SJCRH30 (cell line): Measurements from ENCODE around the gene RNF4. TPM values are rescaled to one million over a fixed set of nuclear protein-coding genes. Genes with fewer than 3 reads are reported as not detected.
"Not testable (repeated sequence)": the region's sequence is repeated elsewhere in the genome, so short reads cannot be mapped to it uniquely, and the experiment has no call there.

ENCODE experiments used
- DNase-seq, 2 experiments: peaks; one replicate each; pipeline ENCODE4 v3.0.0-alpha.2; 2015 to 2020
- H3K27ac ChIP-seq: fragments of 250-450 bp; sonication (Bioruptor Pico); 2 replicates; pipeline ENCODE4 v1.5.1; 2020; ENCODE audit warnings: mild to moderate bottlenecking, moderate library complexity
- H3K27me3 ChIP-seq: fragments of 250-450 bp; sonication (Bioruptor Pico); 2 replicates; pipeline ENCODE4 v1.5.1; 2020; ENCODE audit warnings: mild to moderate bottlenecking, moderate library complexity
- H3K36me3 ChIP-seq: fragments of 250-450 bp; sonication (Bioruptor Pico); 2 replicates; pipeline ENCODE4 v1.5.1; 2020; ENCODE audit warnings: mild to moderate bottlenecking, moderate library complexity
- H3K4me1 ChIP-seq: fragments of 250-450 bp; sonication (Bioruptor Pico); 2 replicates; pipeline ENCODE4 v1.5.1; 2020; ENCODE audit warnings: mild to moderate bottlenecking, moderate library complexity
- H3K4me3 ChIP-seq: fragments of 250-450 bp; sonication (Bioruptor Pico); 2 replicates; pipeline ENCODE4 v1.5.1; 2020; ENCODE audit warnings: mild to moderate bottlenecking, moderate library complexity
- H3K9me3 ChIP-seq: fragments of 250-450 bp; sonication (Bioruptor Pico); replicated peaks from 2 replicates; pipeline ENCODE4 v1.5.1; 2020; ENCODE audit warnings: mild to moderate bottlenecking, moderate library complexity
- total RNA-seq: library from RNA; depleted of rRNA; stranded (reverse); fragments of >200 nt; shearing (Covaris generic); gene quantifications from 2 replicates; pipeline ENCODE4 v1.2.3, GENCODE V29; 2014; rRNA removed

Gene RNF4, protein sequence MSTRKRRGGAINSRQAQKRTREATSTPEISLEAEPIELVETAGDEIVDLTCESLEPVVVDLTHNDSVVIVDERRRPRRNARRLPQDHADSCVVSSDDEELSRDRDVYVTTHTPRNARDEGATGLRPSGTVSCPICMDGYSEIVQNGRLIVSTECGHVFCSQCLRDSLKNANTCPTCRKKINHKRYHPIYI
- 67.6 and 71.2 TPM in 2 replicates for total RNA-seq

DNA sequence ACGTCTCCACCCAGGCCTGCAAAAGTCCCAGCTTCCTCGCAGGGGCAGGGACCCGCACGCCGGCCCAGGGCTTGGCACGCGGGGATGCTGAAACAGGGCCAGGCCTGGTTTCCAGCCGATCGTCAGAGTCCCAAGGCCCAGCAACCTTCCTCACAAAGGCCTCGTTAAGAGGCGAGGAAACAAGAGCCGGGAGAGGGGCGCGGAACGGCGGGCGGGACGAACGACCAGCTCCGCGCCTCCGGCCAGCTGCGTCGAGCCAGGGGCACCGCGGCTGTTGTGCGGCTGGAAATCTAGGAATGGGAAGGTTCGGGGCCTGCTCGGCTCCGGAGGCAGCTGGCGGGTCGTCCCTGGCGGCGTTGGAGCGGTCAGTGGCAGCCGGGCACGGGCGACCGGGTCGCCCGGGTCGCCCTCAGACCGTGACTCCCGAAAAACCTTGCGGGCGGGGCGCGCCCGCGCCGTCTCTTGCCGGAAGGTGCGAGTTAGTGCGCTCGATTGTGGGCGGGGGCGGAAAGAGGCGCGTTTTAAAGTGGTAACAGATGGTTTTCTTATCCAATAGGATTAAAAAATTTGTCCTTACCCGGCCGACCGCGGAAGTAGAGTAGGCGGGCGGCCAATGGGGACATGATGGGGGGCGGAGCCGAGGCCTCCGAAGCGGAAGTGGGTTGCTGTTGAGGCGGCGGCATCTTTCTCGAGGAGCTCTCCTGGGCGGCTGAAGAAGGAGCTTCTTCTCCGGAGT, at the start of gene RNF4:
Gene RNF4, plus strand, starts transcription at position 651 of the 736 bp plus-strand sequence. CDS start 21,388 bp downstream, outside the sequence.
- peak within 1 kb of the TSS; percentile 93 for H3K4me3 ChIP-seq
- peaks cover 5% of the 10 kb centered on the region; the same call in 1 of the 2 replicates for H3K9me3 ChIP-seq
- DNase-seq = peak; percentile 97
- H3K27me3 ChIP-seq = 0 out of 2 replicates have a peak, but pooled peaks cover 1% of the 10 kb centered on the region
- peak within 1 kb of the TSS; percentile 77 for H3K27ac ChIP-seq
- H3K4me1 ChIP-seq = peaks cover 3% of the 10 kb centered on the region; the same call in 1 of the 2 replicates
- H3K36me3 ChIP-seq = peaks cover 30% of the 10 kb centered on the region

DNA sequence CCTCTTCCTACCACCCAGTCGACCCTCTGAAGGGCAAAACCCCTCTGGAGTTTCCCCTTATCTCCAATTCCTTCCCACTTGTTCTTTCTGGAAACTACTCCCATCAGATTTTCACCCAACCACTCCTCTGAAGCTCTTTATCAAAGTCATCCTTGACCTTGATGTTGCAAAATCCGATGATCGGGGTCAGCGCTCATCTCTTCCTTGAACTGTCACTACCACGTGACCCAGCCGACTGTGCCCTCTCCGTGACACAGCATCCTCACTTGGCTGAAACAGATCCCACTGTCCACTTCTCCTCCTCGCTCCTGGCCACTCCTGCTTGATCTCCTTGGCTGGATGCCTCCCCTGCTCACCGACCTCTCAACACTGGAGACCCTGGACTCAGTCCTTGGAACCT, 49.1 kb upstream of the RNF4 start:
- no peaks in the 10 kb centered on the region for H3K9me3 ChIP-seq
- H3K4me1 ChIP-seq = no peaks in the 10 kb centered on the region; the same call in 1 of the 2 replicates
- no peak for DNase-seq

DNA sequence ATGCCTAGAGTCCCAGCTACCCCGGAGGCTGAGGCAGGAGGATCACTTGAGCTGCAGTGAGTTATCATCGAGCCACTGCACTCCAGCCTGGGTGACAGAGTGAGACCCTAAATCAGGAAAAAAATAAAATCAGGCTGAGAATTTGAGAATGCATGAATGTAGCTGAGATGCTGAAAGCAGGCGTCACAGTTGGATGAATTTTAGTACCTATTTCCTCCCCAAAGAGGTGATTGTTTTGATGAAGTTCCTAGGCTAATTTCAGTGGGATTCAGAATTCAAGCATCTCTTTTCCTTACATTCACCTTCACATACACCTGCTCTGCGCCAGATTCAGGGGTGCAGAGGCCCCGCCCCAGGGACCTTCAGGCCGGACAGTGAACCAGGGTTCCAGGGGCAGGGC, 47.0 kb upstream of the RNF4 start:
- Histone ChIP-seq H3K9me3 (no peaks in the 10 kb centered on the region), H3K27me3 (peaks cover 4% of the 10 kb centered on the region; the same call in 1 of the 2 replicates), H3K4me3 (no peak overlapping the region), H3K27ac (no peak overlapping the region), H3K4me1 (no peaks in the 10 kb centered on the region; the same call in 1 of the 2 replicates), H3K36me3 (no peaks in the 10 kb centered on the region)
- no peak for DNase-seq

More for the DNA sequence above, 49.1 kb upstream of the RNF4 start:
- Histone ChIP-seq H3K27me3 (peaks cover 4% of the 10 kb centered on the region; the same call in 1 of the 2 replicates), H3K27ac (no peak overlapping the region), H3K36me3 (no peaks in the 10 kb centered on the region), H3K4me3 (no peak overlapping the region)

DNA sequence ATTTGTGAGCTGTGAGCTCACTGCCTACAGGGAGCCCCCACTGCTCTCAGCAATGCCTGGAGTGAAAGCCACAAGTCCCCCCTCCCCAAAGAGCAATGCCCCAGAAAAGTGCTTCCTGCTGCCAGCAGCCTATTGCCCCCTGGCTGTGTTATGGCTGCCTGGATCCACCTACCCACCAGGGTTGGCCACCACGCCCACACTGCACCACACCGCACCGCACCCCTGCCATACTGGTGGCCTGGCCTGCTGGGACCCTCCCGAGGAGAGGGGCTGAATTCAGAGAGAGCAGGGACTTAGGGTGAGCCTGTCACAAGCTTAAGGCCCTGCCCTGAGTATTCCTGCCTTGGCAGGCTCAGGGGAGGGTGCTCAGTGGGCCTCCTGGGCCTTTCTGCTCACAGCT, 45.8 kb upstream of the RNF4 start:
- Histone ChIP-seq H3K36me3 (no peaks in the 10 kb centered on the region), H3K27me3 (peaks cover 4% of the 10 kb centered on the region; the same call in 1 of the 2 replicates), H3K4me3 (no peak overlapping the region), H3K4me1 (no peaks in the 10 kb centered on the region; the same call in 1 of the 2 replicates), H3K27ac (no peak overlapping the region), H3K9me3 (no peaks in the 10 kb centered on the region)
- DNase-seq = no peak

DNA sequence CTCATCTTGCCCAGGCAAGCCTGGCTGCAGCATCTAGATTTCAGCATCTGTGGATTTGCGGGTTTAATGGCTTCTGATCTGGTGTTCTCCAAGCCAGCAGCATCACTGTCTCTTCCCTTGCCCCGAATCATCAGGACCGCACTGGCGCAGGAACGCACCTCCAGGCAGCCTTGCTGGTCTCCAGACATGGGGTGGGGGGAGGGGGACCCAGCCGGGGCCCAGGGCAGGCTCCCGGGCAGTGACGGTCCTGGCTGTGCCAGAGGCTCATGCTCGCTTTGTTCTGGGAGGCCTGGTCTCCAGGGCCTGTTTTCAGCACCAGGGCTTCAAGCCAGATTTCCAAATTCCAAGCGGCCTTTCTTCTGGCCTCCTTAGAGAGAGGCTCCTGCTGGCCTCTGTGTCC, 45.2 kb upstream of the RNF4 start:
- no peaks in the 10 kb centered on the region; the same call in 1 of the 2 replicates for H3K4me1 ChIP-seq
- H3K27me3 ChIP-seq = peaks cover 4% of the 10 kb centered on the region; the same call in 1 of the 2 replicates
- H3K27ac ChIP-seq = no peak overlapping the region
- H3K36me3 ChIP-seq = no peaks in the 10 kb centered on the region
- no peak for DNase-seq
- no peaks in the 10 kb centered on the region for H3K9me3 ChIP-seq
- H3K4me3 ChIP-seq = no peak overlapping the region

DNA sequence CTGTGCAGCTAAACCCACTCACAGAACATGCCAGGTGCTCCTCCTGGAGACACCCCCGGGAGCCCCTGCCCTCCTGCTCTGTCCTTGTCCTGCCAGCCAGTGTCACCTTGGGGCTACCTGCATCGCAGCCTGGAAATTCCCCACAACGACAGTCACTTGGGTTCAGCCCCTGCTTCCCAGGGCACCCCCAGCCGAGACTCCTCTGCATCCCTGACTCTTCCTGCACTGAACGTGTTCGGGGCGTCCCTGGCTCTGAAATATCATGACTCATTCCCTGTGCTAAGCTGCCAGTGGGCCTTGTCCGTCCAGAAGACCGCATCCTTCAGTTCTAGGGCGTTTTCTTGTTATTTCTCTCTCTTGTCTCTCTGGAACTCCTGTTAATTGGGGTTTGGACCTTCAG, 44.3 kb upstream of the RNF4 start:
- no peaks in the 10 kb centered on the region for H3K9me3 ChIP-seq
- H3K4me3 ChIP-seq = no peak overlapping the region
- no peaks in the 10 kb centered on the region for H3K4me1 ChIP-seq
- no peak for DNase-seq
- H3K36me3 ChIP-seq = no peaks in the 10 kb centered on the region
- peaks cover 4% of the 10 kb centered on the region; the same call in 1 of the 2 replicates for H3K27me3 ChIP-seq
- H3K27ac ChIP-seq = no peak overlapping the region

DNA sequence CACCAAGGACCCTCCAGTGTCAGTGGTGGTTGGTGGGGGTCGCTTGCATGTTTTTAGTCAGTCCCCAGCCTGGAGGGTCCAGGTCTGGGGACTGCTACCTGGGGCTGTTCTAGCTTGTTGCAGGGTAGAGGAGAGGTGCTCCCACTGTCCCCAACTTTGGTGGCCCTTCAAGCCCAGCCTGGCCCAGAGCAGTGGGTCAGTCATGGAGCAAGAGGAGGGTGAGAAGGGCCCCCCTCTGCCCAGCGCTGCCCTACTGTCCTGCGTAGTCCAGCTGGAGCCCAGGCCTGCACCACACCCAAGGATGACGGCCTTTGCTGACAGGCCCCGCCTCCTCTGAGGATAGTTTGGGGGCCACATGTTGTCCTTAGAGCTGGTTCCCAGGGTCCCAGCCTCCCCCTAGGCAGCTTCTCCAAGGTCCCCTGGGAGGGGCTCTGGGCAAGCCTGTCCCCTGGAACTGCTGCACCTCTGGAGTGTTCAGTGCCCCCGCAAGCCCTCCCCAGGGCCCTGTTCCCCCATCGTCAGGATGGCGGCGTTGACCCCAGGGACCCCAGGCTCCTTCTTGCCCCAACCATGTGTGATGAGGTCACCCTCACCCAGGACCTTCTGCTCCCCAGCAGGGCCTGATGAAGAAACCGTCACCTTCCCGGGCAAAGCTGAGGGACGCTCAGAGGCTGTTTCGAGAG, 43.4 kb upstream of the RNF4 start:
- Histone ChIP-seq H3K4me3 (no peak overlapping the region), H3K36me3 (no peaks in the 10 kb centered on the region), H3K9me3 (no peaks in the 10 kb centered on the region), H3K27ac (no peak overlapping the region), H3K4me1 (no peaks in the 10 kb centered on the region), H3K27me3 (peaks cover 4% of the 10 kb centered on the region; the same call in 1 of the 2 replicates)
- no peak for DNase-seq

DNA sequence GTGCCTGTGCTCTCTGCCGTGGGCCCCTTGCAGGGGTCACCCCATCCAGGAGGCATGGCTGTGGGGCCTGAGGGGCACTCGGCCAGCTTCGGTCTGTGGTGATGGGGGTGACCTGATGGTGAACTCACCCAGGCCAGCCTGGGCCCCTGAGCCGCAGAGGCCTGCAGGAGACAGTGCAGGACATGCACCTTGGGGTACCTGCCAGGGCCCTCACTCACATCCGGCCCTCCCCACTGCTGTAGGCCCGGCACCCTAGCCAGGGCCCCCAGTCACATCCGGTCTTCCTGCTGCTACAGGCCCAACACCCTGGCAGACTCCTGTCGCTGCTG, 42.9 kb upstream of the RNF4 start:
- Histone ChIP-seq H3K27me3 (no peaks in the 10 kb centered on the region; the same call in 1 of the 2 replicates), H3K4me1 (no peaks in the 10 kb centered on the region), H3K36me3 (no peaks in the 10 kb centered on the region), H3K27ac (no peak overlapping the region), H3K4me3 (no peak overlapping the region), H3K9me3 (no peaks in the 10 kb centered on the region)
- DNase-seq = no peak

DNA sequence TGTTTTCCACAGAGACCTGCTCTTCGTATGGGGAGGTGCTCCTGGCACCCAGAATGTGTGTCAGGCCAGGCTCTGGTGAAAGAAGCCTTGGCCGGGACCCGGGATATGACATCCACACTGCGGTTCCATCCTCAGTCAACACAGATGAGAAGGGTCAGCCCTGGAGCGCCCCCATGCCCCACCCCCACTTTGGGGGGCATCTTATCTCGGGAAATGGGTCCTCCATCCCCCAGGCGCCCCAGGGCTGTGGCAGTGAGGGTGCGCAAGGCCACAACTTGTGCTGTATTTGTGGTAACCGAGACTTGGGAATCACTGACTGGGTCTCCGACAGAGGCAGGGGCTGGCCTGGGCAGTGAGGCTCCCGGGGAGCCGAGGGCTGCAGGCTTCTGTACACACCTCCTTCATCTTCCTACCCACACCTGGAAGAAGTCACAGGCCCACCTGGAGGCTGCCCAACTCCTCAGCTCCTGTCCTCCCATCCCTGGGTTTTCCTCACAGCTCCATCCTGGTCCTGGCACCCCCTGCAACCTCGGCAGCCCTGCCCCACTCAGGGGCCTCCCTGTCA, 42.1 kb upstream of the RNF4 start:
- Histone ChIP-seq H3K4me3 (no peak overlapping the region), H3K4me1 (no peaks in the 10 kb centered on the region), H3K27me3 (peaks cover under 1% of the 10 kb centered on the region; the same call in 1 of the 2 replicates), H3K36me3 (no peaks in the 10 kb centered on the region), H3K9me3 (no peaks in the 10 kb centered on the region), H3K27ac (no peak overlapping the region)
- no peak for DNase-seq

DNA sequence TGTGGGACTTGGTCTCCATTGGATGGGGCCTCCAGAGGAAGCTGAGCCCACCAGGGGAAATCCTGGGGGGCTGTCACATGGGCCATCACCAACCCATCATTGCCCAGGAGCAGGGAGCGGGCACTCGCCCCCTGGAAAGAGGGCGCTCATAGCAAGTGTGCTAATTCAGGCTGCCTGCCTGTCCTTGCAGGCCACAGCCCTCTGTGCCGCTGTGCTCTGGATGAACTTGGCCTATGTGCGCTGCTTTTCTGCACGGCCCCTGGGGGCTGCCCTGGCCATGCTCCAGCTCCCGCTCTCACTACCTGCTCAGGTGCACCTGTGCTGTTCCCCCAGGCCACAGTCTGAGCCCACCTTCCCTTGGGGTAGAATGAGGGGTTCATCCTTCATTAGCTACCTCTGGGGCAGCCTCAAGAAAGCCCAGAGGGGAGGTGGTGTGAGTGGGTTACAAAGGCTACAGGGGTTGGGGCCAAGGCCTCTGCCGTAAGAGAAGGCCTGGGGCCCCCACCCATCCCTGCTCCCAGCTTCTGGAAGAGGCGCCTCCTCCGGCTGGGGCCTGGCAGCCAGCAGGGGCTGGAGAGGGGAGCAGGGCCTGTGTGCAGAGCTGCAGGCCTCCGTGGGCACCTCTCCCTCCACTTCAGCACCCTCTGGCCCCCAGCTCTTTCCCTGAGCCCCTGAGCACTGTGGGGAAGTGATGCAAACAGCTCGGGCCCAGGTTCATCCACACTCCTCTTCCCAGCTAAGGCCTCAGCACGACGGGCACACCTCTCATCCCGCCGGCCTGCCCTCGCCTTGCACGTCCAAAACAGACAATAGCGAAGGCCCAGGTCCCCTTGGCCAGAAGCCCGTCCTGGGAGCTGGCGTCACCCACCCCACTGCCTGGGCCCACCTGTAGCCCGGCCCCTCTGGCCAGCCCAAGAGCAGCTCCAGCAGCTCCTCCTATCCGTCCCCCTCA, 41.2 kb upstream of the RNF4 start:
- no peak overlapping the region for H3K27ac ChIP-seq
- H3K4me1 ChIP-seq = no peaks in the 10 kb centered on the region
- H3K36me3 ChIP-seq = no peaks in the 10 kb centered on the region
- peaks cover 4% of the 10 kb centered on the region; the same call in 1 of the 2 replicates for H3K27me3 ChIP-seq
- no peak for DNase-seq
- H3K9me3 ChIP-seq = 0 out of 2 replicates have a peak, but pooled peaks cover 3% of the 10 kb centered on the region
- no peak overlapping the region for H3K4me3 ChIP-seq

DNA sequence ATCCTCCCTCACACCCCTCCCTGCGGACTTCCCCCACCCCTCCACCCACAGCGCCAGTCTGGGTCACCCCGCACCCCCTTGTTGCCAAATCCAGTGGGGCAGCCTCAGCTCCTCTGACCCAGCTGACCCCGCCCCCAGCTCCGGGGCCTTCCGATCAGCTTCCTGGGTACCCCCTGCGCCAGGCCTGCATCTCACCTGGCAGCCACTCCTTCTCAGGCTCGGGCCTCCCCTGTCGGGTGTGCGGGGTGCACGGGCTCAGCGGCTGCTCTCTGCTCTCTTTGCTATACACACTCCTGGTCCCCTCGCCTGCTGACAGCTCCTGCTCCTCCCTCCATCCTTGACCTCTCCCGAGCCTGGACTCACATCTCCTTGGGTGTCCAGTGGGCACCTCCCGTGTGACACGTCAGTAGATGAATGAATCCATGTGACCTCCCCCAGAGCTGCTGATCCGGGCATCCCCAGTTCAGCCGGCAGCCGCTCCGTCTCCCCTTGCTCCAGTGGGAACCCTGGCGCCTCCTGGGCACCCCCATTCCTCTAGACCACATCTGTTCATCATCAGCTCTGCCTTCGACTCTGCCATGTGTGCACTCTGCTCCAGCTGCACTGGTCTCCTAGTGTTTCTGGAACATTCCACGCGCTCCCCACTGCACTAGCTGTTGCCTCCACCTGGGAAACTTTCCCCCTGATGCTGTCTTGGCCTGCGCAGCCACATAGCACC, 40.3 kb upstream of the RNF4 start:
- Histone ChIP-seq H3K36me3 (no peaks in the 10 kb centered on the region), H3K27ac (no peak overlapping the region), H3K27me3 (peaks cover 8% of the 10 kb centered on the region), H3K4me3 (no peak overlapping the region), H3K9me3 (0 out of 2 replicates have a peak, but pooled peaks cover 3% of the 10 kb centered on the region), H3K4me1 (no peaks in the 10 kb centered on the region)
- DNase-seq = no peak

DNA sequence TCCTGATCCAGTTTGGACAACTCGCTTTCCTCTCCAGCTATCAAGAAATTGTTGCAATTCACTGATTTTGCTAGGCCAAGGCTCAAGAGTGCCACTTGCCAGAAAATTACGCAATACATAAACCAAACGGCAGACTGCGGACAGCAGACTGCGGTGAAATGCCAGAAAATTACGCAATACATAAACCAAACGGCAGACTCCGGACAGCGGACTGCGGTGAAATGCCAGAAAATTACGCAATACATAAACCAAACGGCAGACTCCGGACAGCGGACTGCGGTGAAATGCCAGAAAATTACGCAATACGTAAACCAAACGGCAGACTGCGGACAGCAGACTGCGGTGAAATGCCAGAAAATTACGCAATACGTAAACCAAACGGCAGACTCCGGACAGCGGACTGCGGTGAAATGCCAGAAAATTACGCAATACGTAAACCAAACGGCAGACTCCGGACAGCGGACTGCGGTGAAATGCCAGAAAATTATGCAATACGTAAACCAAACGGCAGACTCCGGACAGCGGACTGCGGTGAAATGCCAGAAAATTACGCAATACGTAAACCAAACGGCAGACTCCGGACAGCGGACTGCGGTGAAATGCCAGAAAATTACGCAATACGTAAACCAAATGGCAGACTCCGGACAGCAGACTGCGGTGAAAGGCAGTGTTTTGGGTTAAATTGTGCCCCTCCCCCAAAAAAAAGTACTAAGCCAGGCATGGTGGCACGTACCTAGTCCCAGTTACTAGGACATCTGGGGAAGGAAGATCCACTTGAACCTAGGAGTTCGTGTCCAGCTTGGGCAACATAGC, 38.8 kb upstream of the RNF4 start:
- H3K27ac ChIP-seq, H3K4me1 ChIP-seq, H3K36me3 ChIP-seq, DNase-seq, H3K9me3 ChIP-seq, H3K4me3 ChIP-seq: not testable (repeated sequence)
- H3K27me3 ChIP-seq = peaks cover 11% of the 10 kb centered on the region

DNA sequence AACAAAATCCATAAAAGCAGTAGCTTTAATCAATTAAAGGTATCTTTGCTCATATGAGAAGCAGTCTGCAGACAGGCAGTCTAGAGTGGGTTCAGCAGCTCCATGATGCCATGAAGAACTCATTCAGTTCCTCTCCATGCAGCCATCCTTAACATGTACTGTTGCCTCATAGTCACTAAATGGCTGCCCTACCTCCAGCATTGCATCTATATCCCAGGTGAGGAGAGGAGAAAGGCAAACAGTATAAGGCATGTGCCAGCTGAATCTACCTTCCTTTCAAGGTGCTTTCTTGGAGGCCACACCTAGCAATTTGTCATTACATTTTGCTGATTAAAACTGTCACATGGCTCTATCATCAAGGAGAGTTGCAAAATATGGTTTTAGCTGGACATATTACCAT, 36.9 kb upstream of the RNF4 start:
- Histone ChIP-seq H3K36me3 (no peaks in the 10 kb centered on the region), H3K4me1 (no peaks in the 10 kb centered on the region), H3K4me3 (no peak overlapping the region), H3K27ac (no peak overlapping the region), H3K27me3 (peaks cover 11% of the 10 kb centered on the region), H3K9me3 (0 out of 2 replicates have a peak, but pooled peaks cover 3% of the 10 kb centered on the region)
- no peak for DNase-seq
